Right lobe of liver (tissue), 6 donors: ENCODE data around the gene SQSTM1. TPM values are rescaled to one million over a fixed set of nuclear protein-coding genes. Genes with fewer than 3 reads are reported as not detected.

Experiments
- ATAC-seq, 4 donors: fragments of 200-7000 bp; cut with Tn5 transposase; one replicate each; pipeline ENCODE4 v1.9.1; 2020; ENCODE audit warnings: mild to moderate bottlenecking in 4 of 4, moderate library complexity in 4 of 4
- DNase-seq, 3 donors: peaks; one replicate each; pipeline ENCODE4 v3.0.0-alpha.2; 2020
- H3K27ac ChIP-seq, 3 donors: fragments of 200-600 bp; one replicate each; pipeline ENCODE4 v1.8.0; 2022
- H3K27me3 ChIP-seq, 2 donors: fragments of 200-600 bp; one replicate each; pipeline ENCODE4 v1.8.0; 2022
- H3K36me3 ChIP-seq, 4 donors: fragments of 200-600 bp; sonication (generic) in 1 of 4; one replicate each; pipeline versions ENCODE4 v1.5.1 to v1.8.0; 2017 to 2022; ENCODE audit warnings: control low read depth in 1 of 4
- H3K4me1 ChIP-seq, 4 donors: fragments of 200-600 bp; sonication (generic) in 1 of 4; one replicate each; pipeline versions ENCODE4 v1.5.1 to v1.8.0; 2017 to 2022; ENCODE audit warnings: control low read depth in 1 of 4
- H3K4me3 ChIP-seq, 3 donors: fragments of 200-600 bp; one replicate each; pipeline ENCODE4 v1.8.0; 2022
- H3K9me3 ChIP-seq, 4 donors: fragments of 200-600 bp; sonication (generic) in 1 of 4; one replicate each; pipeline versions ENCODE4 v1.5.1 to v1.8.0; 2017 to 2022; ENCODE audit warnings: control low read depth in 1 of 4
- POLR2A ChIP-seq: fragments of 450-650 bp; IDR thresholded peaks from one replicate; pipeline ENCODE4 v1.6.1; 2017; ENCODE audit warnings: antibody characterized with exemption, mild to moderate bottlenecking
- WGBS: methylation state at CpG from one replicate; pipeline ENCODE4 v1.1.6; 2018; ENCODE audit warnings: low coverage, low lambda C conversion rate; ENCODE audit not compliant: insufficient coverage; ENCODE audit errors: missing lambda C conversion rate; 5-methylcytosine and 5-hydroxymethylcytosine counted together
- intact Hi-C, 2 donors: fragments of 100-400 bp; cut with DNase I; formaldehyde crosslinking; loops; one replicate each; pipeline versions ENCODE4 v1.11.2 to v1.14.1; 2022
- total RNA-seq, 6 experiments: library from RNA; depleted of rRNA in 2 of 6; stranded (reverse); fragments of >200 nt in 2 of 6; fragmentation: NEBNext Ultra II Directional in 3 of 6; extraction: Animal tissue kit (Norgen Biotek cat#: 25700) in 3 of 6; gene quantifications; one replicate each; pipeline versions ENCODE4 v1.1.0 to v1.2.4, GENCODE V29; 2016 to 2023
- TF ChIP-seq, protein P1 (sequence below), 4 donors: fragments of 200-600 bp in 3 of 4; fragments of 450-650 bp in 1 of 4; IDR thresholded peaks; one replicate each; pipeline versions ENCODE4 v1.5.1 to v1.8.0; 2016 to 2022; ENCODE audit warnings: antibody characterized with exemption in 4 of 4, mild to moderate bottlenecking in 2 of 4
- donor health status: DM: no; HTN: yes; CAD: no.
- donor health status: DM: no; HTN: no; CAD: no.
- donor health status: DM: no; HTN: no; CAD: no.
- donor health status: DM: no; HTN: yes; CAD: no.
- donor health status: DM: no; HTN: yes; CAD: no.

The SQSTM1 gene
- total RNA-seq, 6 experiments from 2014 or later, result 195 to 1,174 (median 649) TPM

DNA sequence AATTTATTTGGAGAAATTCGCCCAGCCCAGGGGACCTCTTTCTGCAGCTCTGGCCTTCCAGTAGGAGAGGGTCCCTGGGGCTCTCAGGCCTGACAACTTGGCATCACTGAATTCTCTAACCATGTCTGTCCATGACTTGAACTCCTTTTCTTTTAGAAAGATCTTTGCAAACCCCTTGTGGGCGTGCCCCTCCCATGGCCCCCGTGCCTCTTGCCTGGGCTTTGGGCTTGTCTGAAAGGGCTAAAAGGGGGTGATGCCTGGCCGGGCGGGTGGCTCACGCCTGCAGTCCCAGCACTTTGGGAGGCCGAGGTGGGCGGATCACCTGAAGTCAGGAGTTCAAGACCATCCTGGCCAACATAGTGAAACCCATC lies 3.2 kb upstream of the SQSTM1 start:
- H3K9me3 ChIP-seq, result no peaks in the 10 kb centered on the region
- intact Hi-C loops, result no loop called here
- H3K27me3 ChIP-seq, result no peaks in the 10 kb centered on the region
- no peak for ATAC-seq
- no peak for DNase-seq
- H3K4me1 ChIP-seq, result peaks cover 0 to 46% (median 11%) of the 10 kb centered on the region in 4 donors
- peaks cover 0 to 4% (median 0%) of the 10 kb centered on the region in 4 donors for H3K36me3 ChIP-seq
- TF ChIP-seq, protein P1, sequence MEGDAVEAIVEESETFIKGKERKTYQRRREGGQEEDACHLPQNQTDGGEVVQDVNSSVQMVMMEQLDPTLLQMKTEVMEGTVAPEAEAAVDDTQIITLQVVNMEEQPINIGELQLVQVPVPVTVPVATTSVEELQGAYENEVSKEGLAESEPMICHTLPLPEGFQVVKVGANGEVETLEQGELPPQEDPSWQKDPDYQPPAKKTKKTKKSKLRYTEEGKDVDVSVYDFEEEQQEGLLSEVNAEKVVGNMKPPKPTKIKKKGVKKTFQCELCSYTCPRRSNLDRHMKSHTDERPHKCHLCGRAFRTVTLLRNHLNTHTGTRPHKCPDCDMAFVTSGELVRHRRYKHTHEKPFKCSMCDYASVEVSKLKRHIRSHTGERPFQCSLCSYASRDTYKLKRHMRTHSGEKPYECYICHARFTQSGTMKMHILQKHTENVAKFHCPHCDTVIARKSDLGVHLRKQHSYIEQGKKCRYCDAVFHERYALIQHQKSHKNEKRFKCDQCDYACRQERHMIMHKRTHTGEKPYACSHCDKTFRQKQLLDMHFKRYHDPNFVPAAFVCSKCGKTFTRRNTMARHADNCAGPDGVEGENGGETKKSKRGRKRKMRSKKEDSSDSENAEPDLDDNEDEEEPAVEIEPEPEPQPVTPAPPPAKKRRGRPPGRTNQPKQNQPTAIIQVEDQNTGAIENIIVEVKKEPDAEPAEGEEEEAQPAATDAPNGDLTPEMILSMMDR (IDR thresholded peaks at IDR 0.05), result no peak
- TF ChIP-seq POLR2A, result no peak
- WGBS, result 87% methylated on average over 4 of the region's 8 CpGs
- peak overlapping the region; percentile 28 to 100 (median 30) for H3K27ac ChIP-seq
- H3K4me3 ChIP-seq, result peak overlapping the region in 2 of 3 donors; percentile 44 to 57

DNA sequence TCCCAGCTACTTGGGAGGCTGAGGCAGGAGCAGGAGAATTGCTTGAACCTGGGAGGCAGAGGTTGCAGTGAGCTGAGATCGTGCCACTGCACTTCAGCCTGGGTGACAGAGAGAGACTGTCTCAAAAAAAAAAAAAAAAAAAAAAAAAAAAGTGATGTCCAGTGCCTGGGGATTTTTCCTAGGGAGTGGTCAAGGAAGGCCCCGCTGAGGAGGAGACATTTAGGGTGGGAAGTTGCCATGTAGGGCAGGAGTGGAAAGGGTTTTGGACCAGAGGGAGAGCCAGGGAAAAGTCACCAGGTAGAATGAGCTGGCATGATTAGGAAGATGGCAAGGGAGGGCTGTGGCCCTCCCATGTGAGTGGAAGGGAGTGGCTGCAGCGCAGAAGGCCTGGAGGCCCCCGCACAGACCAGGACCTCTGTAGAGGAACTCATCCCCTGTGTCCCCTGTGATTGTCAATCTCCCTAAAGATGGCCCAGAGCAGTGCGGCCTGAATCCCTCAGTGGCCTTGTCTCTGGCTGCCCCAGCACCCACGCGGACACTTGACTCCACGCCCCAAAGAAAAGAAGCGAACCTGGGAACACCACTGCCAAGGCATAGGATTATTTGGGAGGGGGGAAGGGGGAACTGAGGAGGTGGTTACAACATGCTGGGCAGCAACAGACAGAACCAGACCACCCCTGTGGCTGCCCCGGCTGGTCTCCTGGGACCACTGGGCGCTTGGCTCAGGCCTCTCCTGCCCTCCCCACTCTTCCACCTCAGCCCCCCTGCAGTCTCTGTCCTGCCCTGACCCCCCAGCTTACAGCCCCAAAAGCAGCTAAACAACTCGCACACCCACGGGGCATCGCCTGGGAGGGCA lies 2.6 kb upstream of the SQSTM1 start:
- Histone ChIP-seq H3K27ac (peak overlapping the region; percentile 100), H3K4me3 (peak overlapping the region; percentile 15 to 100 (median 100)), H3K27me3 (no peaks in the 10 kb centered on the region), H3K4me1 (peaks cover 0 to 53% (median 15%) of the 10 kb centered on the region in 4 donors), H3K9me3 (no peaks in the 10 kb centered on the region), H3K36me3 (peaks cover 0 to 11% (median 0%) of the 10 kb centered on the region in 4 donors)
- WGBS, result 37% methylated on average over 6 of the region's 14 CpGs
- intact Hi-C loops, result no loop called here
- DNase-seq (no peak), ATAC-seq (no peak)
- no peak for TF ChIP-seq POLR2A
- TF ChIP-seq, protein P1 (IDR thresholded peaks at IDR 0.05), result no peak

DNA sequence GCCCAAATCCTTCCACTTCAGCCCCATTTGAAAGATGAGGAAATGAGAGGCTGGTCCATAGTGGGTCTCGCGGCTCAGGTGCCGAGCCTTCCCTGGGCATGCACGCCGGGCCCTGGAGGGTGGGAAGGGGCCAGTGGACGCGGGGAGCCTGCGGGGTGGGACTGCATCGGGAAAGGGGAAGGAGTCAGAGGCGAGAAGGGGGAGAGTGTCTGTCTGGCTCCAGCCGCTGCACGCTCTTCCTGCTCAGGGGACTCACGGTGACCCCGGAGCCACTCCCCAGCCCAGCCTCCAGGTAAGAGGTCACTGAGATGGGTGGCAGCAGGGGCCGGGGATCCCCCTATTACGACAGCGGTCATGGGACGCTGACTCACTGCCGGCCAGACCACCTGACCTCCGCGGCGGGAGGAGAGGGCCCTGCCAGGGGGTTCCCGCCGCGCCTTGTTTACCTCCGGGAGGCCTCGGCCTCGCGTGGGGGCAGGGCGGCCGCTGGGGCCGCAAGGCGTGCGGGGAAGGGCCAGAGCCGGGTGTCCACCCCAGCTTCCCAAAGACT lies 1.9 kb upstream of the SQSTM1 start:
- no peaks in the 10 kb centered on the region for H3K27me3 ChIP-seq
- H3K36me3 ChIP-seq, result peaks cover 0 to 18% (median 4%) of the 10 kb centered on the region in 4 donors
- 2% methylated on average over 7 of the region's 35 CpGs for WGBS
- ATAC-seq (peak; percentile 69 to 79 (median 73)), DNase-seq (peak; percentile 98)
- H3K4me1 ChIP-seq, result peaks cover 0 to 55% (median 16%) of the 10 kb centered on the region in 4 donors
- peak; percentile 52 for TF ChIP-seq POLR2A
- TF ChIP-seq, protein P1 (IDR thresholded peaks at IDR 0.05), result no peak
- peak overlapping the region; percentile 100 for H3K27ac ChIP-seq
- no peaks in the 10 kb centered on the region for H3K9me3 ChIP-seq
- intact Hi-C loops, result no loop called here
- peak overlapping the region; percentile 97 to 100 (median 100) for H3K4me3 ChIP-seq

DNA sequence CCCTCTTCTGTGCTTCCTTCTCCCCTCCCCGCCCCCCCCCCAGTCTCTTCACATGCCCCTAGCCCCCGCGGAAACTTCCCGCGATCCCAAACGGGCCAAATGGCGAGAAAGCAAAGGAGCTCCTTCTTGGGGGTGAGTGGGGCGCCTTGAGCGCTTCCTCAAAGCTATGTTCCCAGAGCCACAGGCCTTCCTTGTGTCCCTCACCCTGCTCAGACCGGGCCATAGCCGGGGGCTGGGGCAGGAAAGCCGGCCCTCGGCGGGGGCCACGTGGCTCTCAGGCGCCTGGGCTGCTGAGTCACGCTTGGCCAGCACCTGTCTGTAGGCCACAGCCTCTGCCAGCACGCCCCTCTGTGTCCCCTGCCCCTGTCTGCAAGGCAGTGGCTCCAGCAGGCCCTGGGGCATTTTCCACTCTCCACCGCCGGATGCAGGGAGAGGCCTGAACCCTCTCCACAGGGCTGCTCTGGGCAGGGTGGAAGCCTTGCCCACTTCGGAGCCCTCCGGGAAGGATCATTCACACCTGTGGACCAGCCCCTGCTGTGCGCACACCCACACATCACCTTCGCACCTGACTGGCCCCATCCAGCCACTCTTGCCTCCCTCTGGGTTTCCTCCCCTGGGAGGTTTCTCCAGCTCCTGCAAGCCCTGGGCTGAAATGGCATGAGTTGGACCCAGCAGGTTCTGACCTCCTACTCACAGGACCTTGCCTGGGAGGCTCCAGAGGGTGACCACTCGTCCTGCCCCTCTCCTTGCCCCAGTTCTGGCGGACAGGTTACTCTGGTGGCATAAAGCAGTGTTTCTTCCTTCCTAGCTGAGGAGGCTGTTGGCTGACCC lies 1.2 kb upstream of the SQSTM1 start:
- H3K36me3 ChIP-seq, result peaks cover 0 to 24% (median 10%) of the 10 kb centered on the region in 4 donors
- no peaks in the 10 kb centered on the region for H3K27me3 ChIP-seq
- H3K4me1 ChIP-seq, result peaks cover 0 to 59% (median 19%) of the 10 kb centered on the region in 4 donors
- peak; percentile 80 to 87 (median 85) for DNase-seq
- peak overlapping the region; percentile 97 to 100 (median 100) for H3K4me3 ChIP-seq
- ATAC-seq, result peak; percentile 32 to 51 (median 46)
- peak overlapping the region; percentile 100 for H3K27ac ChIP-seq
- 5% methylated on average over 10 of the region's 26 CpGs for WGBS
- TF ChIP-seq POLR2A, result peak; percentile 8
- TF ChIP-seq, protein P1 (IDR thresholded peaks at IDR 0.05), result no peak
- intact Hi-C loops, result no loop called here
- H3K9me3 ChIP-seq, result no peaks in the 10 kb centered on the region
